AG04450 (cell line): ENCODE measurements around the gene MALRD1. TPM values are rescaled to one million over a fixed set of nuclear protein-coding genes. Genes with fewer than 3 reads are reported as not detected.

ENCODE experiments used
- CTCF ChIA-PET: fragments of 300-600, 350-600 bp; formaldehyde crosslinking; extraction: SDS; loops from one replicate; lab custom pipeline; 2022; ENCODE audit warnings: antibody characterized with exemption, inconsistent platforms; lab: Charles Lee
- POLR2A ChIA-PET: fragments of 350-600 bp; formaldehyde crosslinking; extraction: SDS; loops from one replicate; lab custom pipeline; 2021; ENCODE audit warnings: antibody characterized with exemption, inconsistent platforms; lab: Yijun Ruan, JAX
- DNase-seq: peaks from one replicate; pipeline ENCODE4 v3.0.0-alpha.2; 2011; ENCODE audit warnings: low read depth, low spot score
- H3K27ac ChIP-seq: one replicate; pipeline ENCODE4 v1.5.1; 2012; ENCODE audit warnings: low read depth, low read length, control low read depth
- H3K27me3 ChIP-seq: one replicate; pipeline ENCODE4 v1.6.0; 2012; ENCODE audit warnings: low read length; ENCODE audit not compliant: control insufficient read depth, insufficient read depth
- H3K4me3 ChIP-seq: 2 replicates; pipeline ENCODE4 v1.5.1; 2011; ENCODE audit warnings: mild to moderate bottlenecking, low read depth, low read length, control low read depth
- H3K9me3 ChIP-seq: 2 replicates; pipeline ENCODE4 v1.5.1; 2012; ENCODE audit warnings: low read length; ENCODE audit not compliant: control insufficient read depth, insufficient read depth
- CTCF ChIP-seq: IDR thresholded peaks from 2 replicates; pipeline ENCODE4 v1.5.1; 2011; ENCODE audit warnings: low read depth, low read length, control low read depth, inconsistent platforms
- polyA plus RNA-seq: library from polyadenylated mRNA; depleted of rRNA; stranded (reverse); fragments of >200 nt; gene quantifications from 2 replicates; pipeline ENCODE4 v1.2.3, GENCODE V29; 2011

Gene MALRD1
- polyA plus RNA-seq, 1 experiment: 2.4 TPM

- Histone ChIP-seq H3K27ac (no peak overlapping the region), H3K9me3 (no peaks in the 10 kb centered on the region), H3K4me3 (no peak overlapping the region), H3K27me3 (no peaks in the 10 kb centered on the region)
- DNase-seq: no peak
- POLR2A ChIA-PET: no interaction called here
- TF ChIP-seq CTCF: no peak
- CTCF ChIA-PET: no interaction called here
Observed at GRCh38 chr10:19532411-19532810, 483.8 kb downstream of the MALRD1 start.

GRCh38 chr10:19541299-19541698, 492.7 kb downstream of the MALRD1 start:
- Histone ChIP-seq H3K27ac (no peak overlapping the region), H3K27me3 (no peaks in the 10 kb centered on the region), H3K9me3 (no peaks in the 10 kb centered on the region), H3K4me3 (no peak overlapping the region)
- ChIA-PET POLR2A (no interaction called here), CTCF (no interaction called here)
- no peak for TF ChIP-seq CTCF
- no peak for DNase-seq

- Histone ChIP-seq H3K27ac (no peak overlapping the region), H3K9me3 (no peaks in the 10 kb centered on the region), H3K27me3 (no peaks in the 10 kb centered on the region), H3K4me3 (no peak overlapping the region)
- POLR2A ChIA-PET: no interaction called here
- CTCF ChIA-PET: interaction anchor here (1.1 kb wide), 2 partner anchors 60 to 83 kb away, joined by 3 read pairs; no protein-coding TSS in a partner anchor
- no peak for DNase-seq
- TF ChIP-seq CTCF: no peak
Observed at GRCh38 chr10:19546224-19546623, 497.6 kb downstream of the MALRD1 start.

- TF ChIP-seq CTCF: no peak
- ChIA-PET CTCF (no interaction called here), POLR2A (no interaction called here)
- no peak for DNase-seq
- Histone ChIP-seq H3K9me3 (no peaks in the 10 kb centered on the region), H3K4me3 (no peak overlapping the region), H3K27me3 (no peaks in the 10 kb centered on the region), H3K27ac (no peak overlapping the region)
Observed at GRCh38 chr10:19549503-19549902, 500.9 kb downstream of the MALRD1 start.

- no peak for TF ChIP-seq CTCF
- no peak for DNase-seq
- no peak overlapping the region for H3K4me3 ChIP-seq
- no peak overlapping the region for H3K27ac ChIP-seq
- no peaks in the 10 kb centered on the region for H3K9me3 ChIP-seq
- ChIA-PET POLR2A (no interaction called here), CTCF (no interaction called here)
- H3K27me3 ChIP-seq: no peaks in the 10 kb centered on the region
Observed at GRCh38 chr10:19556666-19557065, 508.1 kb downstream of the MALRD1 start.
